GM23338 (cell line): ENCODE data around the gene BMPR1B. TPM values are rescaled to one million over a fixed set of nuclear protein-coding genes. Genes with fewer than 3 reads are reported as not detected.

Source experiments
- ATAC-seq: fragments of 200-7000 bp; cut with Tn5 transposase; 3 replicates; pipeline ENCODE4 v1.9.1; 2020
- DNase-seq: peaks from one replicate; pipeline ENCODE4 v3.0.0-alpha.2; 2015; ENCODE audit warnings: low spot score
- H2AFZ ChIP-seq: fragments of 200-600 bp; sonication (generic); 2 replicates; pipeline ENCODE4 v1.8.0; 2016; ENCODE audit warnings: antibody characterized with exemption, mild to moderate bottlenecking, moderate library complexity
- H3F3A ChIP-seq: fragments of 200-600 bp; sonication (generic); replicated peaks from 2 replicates; pipeline ENCODE4 v1.8.0; 2017; ENCODE audit warnings: antibody characterized with exemption, mixed run types, low read depth
- H3K27ac ChIP-seq: fragments of 200-600 bp; sonication (generic); 2 replicates; pipeline ENCODE4 v1.6.1; 2016; ENCODE audit warnings: low read depth
- H3K27me3 ChIP-seq: fragments of 200-600 bp; sonication (generic); 2 replicates; pipeline ENCODE4 v1.8.0; 2016; ENCODE audit warnings: mild to moderate bottlenecking, mixed run types, moderate library complexity; ENCODE audit not compliant: insufficient read depth
- H3K36me3 ChIP-seq: fragments of 200-600 bp; sonication (generic); 2 replicates; pipeline ENCODE4 v1.8.0; 2016; ENCODE audit warnings: mild to moderate bottlenecking; ENCODE audit not compliant: insufficient read depth
- H3K4me1 ChIP-seq: fragments of 200-600 bp; sonication (generic); 2 replicates; pipeline ENCODE4 v1.8.0; 2016; ENCODE audit warnings: mild to moderate bottlenecking, moderate library complexity; ENCODE audit not compliant: insufficient read depth
- H3K4me2 ChIP-seq: fragments of 200-600 bp; sonication (generic); 2 replicates; pipeline ENCODE4 v1.7.1; 2017; ENCODE audit warnings: mixed run types
- H3K4me3 ChIP-seq: fragments of 200-600 bp; sonication (generic); 2 replicates; pipeline ENCODE4 v1.6.1; 2016; ENCODE audit warnings: mixed run types
- H3K79me2 ChIP-seq: fragments of 200-600 bp; sonication (generic); replicated peaks from 2 replicates; pipeline ENCODE4 v1.8.0; 2017; ENCODE audit warnings: mild to moderate bottlenecking; ENCODE audit not compliant: insufficient read depth
- H3K9me2 ChIP-seq: fragments of 200-600 bp; sonication (generic); 2 replicates; pipeline ENCODE4 v1.8.0; 2017; ENCODE audit not compliant: insufficient read depth
- H4K20me1 ChIP-seq: fragments of 200-600 bp; sonication (generic); replicated peaks from 2 replicates; pipeline ENCODE4 v1.8.0; 2017; ENCODE audit warnings: mild to moderate bottlenecking; ENCODE audit not compliant: insufficient read depth
- H3K27ac Mint-ChIP-seq: 2 replicates; pipeline ENCODE4 v1.8.0; 2020; ENCODE audit warnings: inconsistent platforms, mild to moderate bottlenecking, moderate library complexity, mixed read lengths
- H3K27me3 Mint-ChIP-seq: 3 replicates; pipeline ENCODE4 v1.8.0; 2022; ENCODE audit warnings: low read depth, mild to moderate bottlenecking, moderate library complexity, mixed read lengths, inconsistent platforms; ENCODE audit not compliant: insufficient read depth, poor library complexity
- H3K36me3 Mint-ChIP-seq: 3 replicates; pipeline ENCODE4 v1.8.0; 2021; ENCODE audit warnings: low read depth, mild to moderate bottlenecking, inconsistent platforms, moderate library complexity, mixed read lengths
- H3K4me1 Mint-ChIP-seq: 3 replicates; pipeline ENCODE4 v1.8.0; 2020; ENCODE audit warnings: mild to moderate bottlenecking, inconsistent platforms, mixed read lengths
- H3K4me3 Mint-ChIP-seq: 3 replicates; pipeline ENCODE4 v1.8.0; 2021; ENCODE audit warnings: moderate library complexity, mild to moderate bottlenecking, inconsistent platforms, mixed read lengths
- H3K9me3 Mint-ChIP-seq: 3 replicates; pipeline ENCODE4 v1.8.0; 2020; ENCODE audit warnings: moderate library complexity, mild to moderate bottlenecking, inconsistent platforms, mixed read lengths
- CTCF ChIP-seq, 2 experiments: fragments of 200-600 bp in 1 of 2; sonication (generic) in 1 of 2; conservative IDR thresholded peaks; 2 replicates each; pipeline versions ENCODE4 v1.5.1 to v1.6.1; 2016 to 2017; ENCODE audit warnings: antibody characterized with exemption in 2 of 2, low read depth in 2 of 2, mild to moderate bottlenecking in 2 of 2, moderate library complexity in 1 of 2
- NANOG ChIP-seq: IDR thresholded peaks from 2 replicates; pipeline ENCODE4 v1.6.1; 2016; ENCODE audit warnings: antibody characterized with exemption, borderline replicate concordance
- POLR2AphosphoS5 ChIP-seq: IDR thresholded peaks from 2 replicates; pipeline ENCODE4 v1.6.1; 2016; ENCODE audit warnings: antibody characterized with exemption, low read depth
- STAT1 ChIP-seq: IDR thresholded peaks from one replicate; pipeline ENCODE4 v1.6.1; 2016; ENCODE audit warnings: antibody characterized with exemption; ENCODE audit not compliant: unreplicated experiment
- ZNF114 ChIP-seq: fragments of 250-450 bp; sonication (Bioruptor Pico); IDR thresholded peaks from 2 replicates; pipeline ENCODE4 v1.5.0; 2020; ENCODE audit warnings: mild to moderate bottlenecking, moderate library complexity
- ZNF331 ChIP-seq: fragments of 250-450 bp; sonication (Bioruptor Pico); IDR thresholded peaks from 2 replicates; pipeline ENCODE4 v1.5.0; 2020; ENCODE audit warnings: low read depth, mild to moderate bottlenecking, moderate library complexity
- ZNF462 ChIP-seq: fragments of 250-450 bp; sonication (Bioruptor Pico); IDR thresholded peaks from 2 replicates; pipeline ENCODE4 v1.5.0; 2020; ENCODE audit warnings: mild to moderate bottlenecking, moderate library complexity
- polyA plus RNA-seq: library from polyadenylated mRNA; unstranded; fragments of >200 nt; fragmentation: Nextera tagmentation; extraction: Ambion mirVana; gene quantifications from 2 replicates; pipeline ENCODE4 v1.2.1, GENCODE V29; 2016
- total RNA-seq: library from RNA; depleted of rRNA; stranded (reverse); fragments of >200 nt; shearing (Covaris generic); gene quantifications from 2 replicates; pipeline ENCODE4 v1.2.3, GENCODE V29; 2014

BMPR1B gene
- total and polyA plus RNA-seq, 2 experiments from 2014 or later, result 0.48 to 1.0 TPM

GRCh38 chr4:95004912-95005311 is 247.2 kb downstream of the BMPR1B start (continued):
- TF ChIP-seq ZNF331, result no peak

- no peaks in the 10 kb centered on the region for H4K20me1 ChIP-seq
- H3K27me3 ChIP-seq, result no peaks in the 10 kb centered on the region
- ATAC-seq (no peak), DNase-seq (no peak)
- H3K36me3 ChIP-seq, result no peaks in the 10 kb centered on the region
- H3K36me3 Mint-ChIP-seq, result no peaks in the 10 kb centered on the region
- no peaks in the 10 kb centered on the region for H3K4me1 Mint-ChIP-seq
- H3K27ac ChIP-seq, result no peak overlapping the region
- TF ChIP-seq CTCF (conservative IDR thresholded peaks at IDR 0.05; ENCODE audit: low read depth in 2 of 2) (no peak), POLR2AphosphoS5 (no peak), ZNF462 (CRISPR knock-in tag) (no peak), NANOG (no peak), ZNF114 (no peak), STAT1 (no peak)
- H3K27ac Mint-ChIP-seq, result no peak overlapping the region
- H3K9me3 Mint-ChIP-seq, result no peaks in the 10 kb centered on the region
- H3K79me2 ChIP-seq, result no peaks in the 10 kb centered on the region
- no peak overlapping the region for H3K4me3 Mint-ChIP-seq
- no peaks in the 10 kb centered on the region for H3K4me1 ChIP-seq
- H3K4me3 ChIP-seq, result no peak overlapping the region
- no peaks in the 10 kb centered on the region for H3F3A ChIP-seq
- H3K4me2 ChIP-seq, result no peak overlapping the region
- H3K27me3 Mint-ChIP-seq, result no peaks in the 10 kb centered on the region
- H2AFZ ChIP-seq, result no peak overlapping the region
- no peaks in the 10 kb centered on the region for H3K9me2 ChIP-seq
Observed at GRCh38 chr4:95007998-95008397, 250.2 kb downstream of the BMPR1B start.
